H1 (cell line): ENCODE measurements around the gene DBNDD1. TPM values are rescaled to one million over a fixed set of nuclear protein-coding genes. Genes with fewer than 3 reads are reported as not detected.
A peak's percentile ranks its signal among the peaks of the same experiment; 100 is the strongest.

Experiments
- CTCF ChIA-PET: fragments of 300-600 bp; sonication (Branson Sonifier 250); formaldehyde crosslinking; loops from one replicate; lab custom pipeline; 2021; ENCODE audit not compliant: partially characterized antibody; lab: Charles Lee
- POLR2A ChIA-PET: fragments of 300-600 bp; sonication (Branson Sonifier 250); formaldehyde crosslinking; loops from one replicate; lab custom pipeline; 2021; ENCODE audit warnings: inconsistent platforms; ENCODE audit not compliant: partially characterized antibody; lab: Charles Lee
- DNase-seq, 2 experiments: peaks; one replicate each; pipeline versions ENCODE4 v3.0.0 to v3.0.0-alpha.2; 2010 to 2022; ENCODE audit warnings: low spot score in 2 of 2, low read depth in 1 of 2, mixed read lengths in 1 of 2
- FAIRE-seq: peaks from 2 replicates; lab custom pipeline; 2011; peaks lifted over from hg19 to GRCh38; lab: Jason Lieb, UNC
- H2AFZ ChIP-seq: 2 replicates; pipeline ENCODE4 v1.8.1; 2012; ENCODE audit warnings: low read length, inconsistent platforms
- H2AK5ac ChIP-seq: 2 replicates; pipeline ENCODE4 v1.6.1; 2013; ENCODE audit warnings: low read depth, low read length
- H2BK120ac ChIP-seq: replicated peaks from 2 replicates; pipeline ENCODE3; 2013; ENCODE audit warnings: low read depth, low read length, inconsistent platforms
- H2BK12ac ChIP-seq: 2 replicates; pipeline ENCODE4 v1.6.1; 2013; ENCODE audit warnings: low read depth, low read length
- H2BK15ac ChIP-seq: 2 replicates; pipeline ENCODE4 v1.6.1; 2013; ENCODE audit warnings: low read length
- H2BK20ac ChIP-seq: 2 replicates; pipeline ENCODE4 v1.6.1; 2013; ENCODE audit warnings: low read length
- H2BK5ac ChIP-seq: 2 replicates; pipeline ENCODE4 v1.6.1; 2013; ENCODE audit warnings: low read depth, low read length
- H3K14ac ChIP-seq: 2 replicates; pipeline ENCODE4 v1.6.1; 2013; ENCODE audit warnings: inconsistent platforms; ENCODE audit not compliant: insufficient read length
- H3K18ac ChIP-seq: 2 replicates; pipeline ENCODE4 v1.6.1; 2013; ENCODE audit warnings: low read length; ENCODE audit errors: extremely low read depth
- H3K23ac ChIP-seq: 2 replicates; pipeline ENCODE4 v1.6.1; 2013; ENCODE audit warnings: inconsistent platforms; ENCODE audit not compliant: insufficient read length
- H3K23me2 ChIP-seq: 2 replicates; pipeline ENCODE4 v1.6.1; 2013; ENCODE audit warnings: low read depth, low read length
- H3K27ac ChIP-seq: 2 replicates; pipeline ENCODE4 v1.6.1; 2011; ENCODE audit warnings: low read depth, low read length, inconsistent platforms
- H3K27me3 ChIP-seq, 4 experiments: replicated peaks in 1 of 4; 1 replicate in 1 of 4; 2 replicates in 3 of 4; pipeline versions ENCODE4 v1.6.1 to v1.8.1; 2011 to 2013; ENCODE audit warnings: low read length in 3 of 4, mild to moderate bottlenecking in 3 of 4, inconsistent platforms in 2 of 4, mixed read lengths in 2 of 4, moderate library complexity in 1 of 4; ENCODE audit not compliant: control insufficient read depth in 3 of 4, insufficient read depth in 3 of 4; ENCODE audit errors: extremely low read depth in 1 of 4
- H3K36me3 ChIP-seq, 4 experiments: 2 replicates each; pipeline versions ENCODE4 v1.6.1 to v1.8.1; 2011 to 2013; ENCODE audit warnings: mild to moderate bottlenecking in 4 of 4, low read length in 3 of 4, moderate library complexity in 2 of 4, control low read depth in 1 of 4, inconsistent platforms in 1 of 4; ENCODE audit not compliant: insufficient read depth in 4 of 4, control insufficient read depth in 2 of 4
- H3K4ac ChIP-seq: replicated peaks from 2 replicates; pipeline ENCODE3; 2013; ENCODE audit warnings: low read length, low read depth, mixed read lengths, inconsistent platforms; ENCODE audit not compliant: insufficient read length
- H3K4me1 ChIP-seq, 4 experiments: replicated peaks in 1 of 4; 1 replicate in 1 of 4; 2 replicates in 3 of 4; pipeline versions ENCODE4 v1.6.1 to v1.8.1; 2011 to 2013; ENCODE audit warnings: low read length in 3 of 4, inconsistent platforms in 2 of 4, mixed read lengths in 1 of 4; ENCODE audit not compliant: insufficient read depth in 4 of 4, control insufficient read depth in 3 of 4
- H3K4me2 ChIP-seq, 2 experiments: 2 replicates each; pipeline versions ENCODE4 v1.6.1 to v1.8.1; 2011 to 2013; ENCODE audit warnings: low read depth in 2 of 2, low read length in 2 of 2, control low read depth in 1 of 2, inconsistent platforms in 1 of 2, mild to moderate bottlenecking in 1 of 2; ENCODE audit not compliant: insufficient read depth in 1 of 2
- H3K4me3 ChIP-seq, 4 experiments: fragments of 200-600, 300-600 bp in 1 of 4; sonication (generic), shearing (Covaris generic), sonication (Bioruptor Twin) in 1 of 4; 2 replicates each; pipeline versions ENCODE4 v1.5.1 to v1.8.1; 2011 to 2016; ENCODE audit warnings: low read length in 4 of 4, low read depth in 3 of 4, control low read depth in 2 of 4, inconsistent platforms in 2 of 4, mild to moderate bottlenecking in 2 of 4, mixed read lengths in 1 of 4, moderate library complexity in 1 of 4; ENCODE audit not compliant: insufficient read depth in 2 of 4; ENCODE audit errors: extremely low read depth in 1 of 4
- H3K56ac ChIP-seq: replicated peaks from 2 replicates; pipeline ENCODE3; 2013; ENCODE audit warnings: low read depth, mild to moderate bottlenecking, mixed read lengths, low read length, inconsistent platforms; ENCODE audit not compliant: insufficient read length
- H3K79me1 ChIP-seq: 2 replicates; pipeline ENCODE4 v1.6.1; 2013; ENCODE audit warnings: low read depth, low read length, control low read depth
- H3K79me2 ChIP-seq, 2 experiments: 2 replicates each; pipeline versions ENCODE4 v1.6.1 to v1.8.1; 2012 to 2013; ENCODE audit warnings: low read length in 2 of 2, mild to moderate bottlenecking in 2 of 2, inconsistent platforms in 1 of 2; ENCODE audit not compliant: insufficient read depth in 2 of 2, control insufficient read depth in 1 of 2
- H3K9ac ChIP-seq, 4 experiments: replicated peaks in 1 of 4; 1 replicate in 1 of 4; 2 replicates in 3 of 4; pipeline versions ENCODE4 v1.6.1 to v1.8.1; 2011 to 2013; ENCODE audit warnings: low read depth in 3 of 4, low read length in 3 of 4, control low read depth in 2 of 4, mild to moderate bottlenecking in 2 of 4, moderate library complexity in 2 of 4, inconsistent platforms in 1 of 4; ENCODE audit errors: extremely low read depth in 1 of 4
- H3K9me3 ChIP-seq, 2 experiments: 2 replicates each; pipeline versions ENCODE4 v1.6.1 to v1.8.1; 2012 to 2013; ENCODE audit warnings: mild to moderate bottlenecking in 2 of 2, moderate library complexity in 2 of 2, control low read depth in 1 of 2, inconsistent platforms in 1 of 2, low read depth in 1 of 2, low read length in 1 of 2, mixed read lengths in 1 of 2; ENCODE audit not compliant: insufficient read depth in 2 of 2
- H4K20me1 ChIP-seq, 2 experiments: replicated peaks in 1 of 2; 2 replicates each; pipeline versions ENCODE3 to v1.8.1; 2011 to 2013; ENCODE audit warnings: inconsistent platforms in 2 of 2, low read length in 2 of 2, mild to moderate bottlenecking in 1 of 2; ENCODE audit not compliant: insufficient read depth in 2 of 2, control insufficient read depth in 1 of 2
- H4K5ac ChIP-seq: 2 replicates; pipeline ENCODE4 v1.6.1; 2013; ENCODE audit warnings: low read length, low read depth, mixed read lengths, inconsistent platforms; ENCODE audit not compliant: insufficient read length
- H4K8ac ChIP-seq: 2 replicates; pipeline ENCODE4 v1.8.0; 2013; ENCODE audit warnings: mild to moderate bottlenecking, moderate library complexity, low read length, inconsistent platforms; ENCODE audit not compliant: insufficient read depth; ENCODE audit errors: extremely low read depth
- H4K91ac ChIP-seq: replicated peaks from 2 replicates; pipeline ENCODE3; 2013; ENCODE audit warnings: low read length, mixed read lengths, inconsistent platforms; ENCODE audit not compliant: insufficient read length
- SIX5 ChIP-seq: IDR thresholded peaks from 2 replicates; pipeline ENCODE4 v1.6.1; 2011; ENCODE audit warnings: mild to moderate bottlenecking, low read depth, low read length
- TEAD4 ChIP-seq: IDR thresholded peaks from 2 replicates; pipeline ENCODE4 v1.6.1; 2012; ENCODE audit warnings: low read depth, low read length, inconsistent platforms, mixed read lengths
- WGBS, 2 experiments: shearing (Covaris generic) in 1 of 2; methylation state at CpG; one replicate each; pipeline versions ENCODE4 v1.1.6 to v1.1.7; 2013 to 2015; ENCODE audit warnings: low lambda C conversion rate in 2 of 2, mixed read lengths in 2 of 2, inconsistent platforms in 1 of 2, low coverage in 1 of 2, missing lambda C conversion rate in 1 of 2; ENCODE audit not compliant: insufficient replicate concordance in 2 of 2, insufficient coverage in 1 of 2, insufficient read length in 1 of 2; ENCODE audit errors: extremely low coverage in 1 of 2, missing lambda C conversion rate in 1 of 2; 5-methylcytosine and 5-hydroxymethylcytosine counted together
- polyA plus RNA-seq, 7 experiments: library from polyadenylated mRNA; depleted of rRNA in 3 of 7; stranded (reverse) in 5 of 7; unstranded in 2 of 7; fragments of >200 nt in 5 of 7; fragments of 200-250 nt in 2 of 7; gene quantifications; 1 replicate in 5 of 7; 2 replicates in 1 of 7; 4 replicates in 1 of 7; pipeline versions ENCODE4 v1.2.1 to v1.2.3, GENCODE V29; 2011 to 2013; ENCODE audit warnings: missing spikeins in 2 of 7, mixed read lengths in 2 of 7
- total RNA-seq: library from RNA; stranded (reverse); fragmentation: NEBNext Ultra II Directional; extraction: Animal tissue kit (Norgen Biotek cat#: 25700); gene quantifications from 2 replicates; pipeline ENCODE4 v1.2.1, GENCODE V29; 2021

DBNDD1 gene
- total and polyA plus RNA-seq, 2 of the 8 experiments (the other 6 are each of a cell fraction or from before 2014, with no cell fraction given) = 69.9 to 92.6 TPM

DNA sequence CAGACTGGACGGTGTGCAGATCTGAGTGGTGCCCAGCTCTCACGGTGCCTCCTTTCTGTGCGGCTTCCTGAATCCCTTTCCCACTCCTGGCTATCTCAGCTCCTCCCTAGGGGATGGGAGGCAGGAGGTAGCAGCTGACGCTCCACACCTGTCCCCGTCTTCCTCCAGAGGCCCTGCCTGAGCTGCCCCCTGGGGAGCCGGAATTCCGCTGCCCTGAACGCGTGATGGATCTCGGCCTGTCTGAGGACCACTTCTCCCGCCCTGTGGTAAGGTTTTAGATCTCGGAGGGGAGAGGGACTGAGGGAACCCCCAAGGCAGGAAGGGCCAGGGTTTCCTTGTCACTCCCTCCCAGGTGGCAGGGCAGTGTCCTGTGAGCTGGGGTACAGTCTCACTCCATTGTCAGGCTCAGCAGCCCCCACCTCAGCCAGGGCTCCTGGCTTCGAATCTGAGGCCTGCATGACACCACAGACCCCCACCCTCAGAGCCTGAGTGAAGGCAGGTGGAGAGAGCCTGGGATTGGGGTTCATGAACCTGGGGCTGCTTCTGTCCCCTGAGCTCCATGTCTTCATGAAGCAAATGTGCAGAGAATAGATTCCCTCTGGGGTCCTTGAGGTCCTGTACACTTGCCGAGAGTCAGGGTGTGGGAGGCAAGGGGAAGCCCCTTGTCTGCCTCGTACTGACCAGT lies 64.1 kb downstream of the DBNDD1 start:
- FAIRE-seq = no peak
- no peaks in the 10 kb centered on the region for H3K27me3 ChIP-seq

More for the DNA sequence above, 64.1 kb downstream of the DBNDD1 start:
- Histone ChIP-seq H3K79me1 (no peaks in the 10 kb centered on the region), H3K79me2 (no peaks in the 10 kb centered on the region), H3K9me3 (no peaks in the 10 kb centered on the region), H3K23me2 (no peaks in the 10 kb centered on the region), H3K27ac (no peak overlapping the region; the same call in 1 of the 2 replicates), H3K9ac (no peak overlapping the region), H2BK120ac (no peak overlapping the region), H3K4me1 (peaks cover 0 to 3% (median 0%) of the 10 kb centered on the region in 4 experiments; a peak in 4 of 7 replicates), H3K4ac (no peak overlapping the region), H2BK20ac (no peak overlapping the region), H4K20me1 (peaks cover 6 to 7% of the 10 kb centered on the region in 2 experiments), H4K5ac (no peak overlapping the region), H2AFZ (no peak overlapping the region), H3K14ac (no peak overlapping the region), H2AK5ac (no peak overlapping the region), H3K4me3 (no peak overlapping the region; a peak in 1 of 8 replicates), H3K23ac (no peak overlapping the region), H2BK5ac (no peak overlapping the region), H3K36me3 (peaks cover 0 to 5% (median 3%) of the 10 kb centered on the region in 4 experiments; a peak in 4 of 8 replicates), H2BK12ac (no peak overlapping the region), H4K8ac (no peak overlapping the region), H4K91ac (no peak overlapping the region), H3K18ac (no peak overlapping the region), H2BK15ac (no peak overlapping the region), H3K4me2 (no peak overlapping the region), H3K56ac (no peak overlapping the region)
- ChIA-PET CTCF (interaction anchor here (1.3 to 1.4 kb wide), 4 partner anchors 11 to 45 kb away, joined by 3 to 6 read pairs (median 3); no protein-coding TSS in a partner anchor), POLR2A (interaction anchor here (0.7 to 9.2 kb wide), 3 partner anchors 17 to 123 kb away, joined by 4 to 42 read pairs (median 10); partner anchors contain the start of gene TUBB3)
- peak; percentile 50; the same call in 1 of the 2 replicates for TF ChIP-seq TEAD4
- TF ChIP-seq SIX5 = no peak
- WGBS, 2 experiments = 78% methylated on average over 15 of the region's 15 CpGs; no CpG with 5 or more reads in 1 of the 2 experiments
- DNase-seq = no peak
